Neuron (in vitro differentiated cells): ENCODE data around the gene MAPKAP1.

Source experiments
- H2AFZ ChIP-seq: one replicate; pipeline ENCODE4 v1.6.1; 2013; ENCODE audit warnings: low read depth, mild to moderate bottlenecking, inconsistent platforms, low read length, moderate library complexity
- H3K27me3 ChIP-seq: one replicate; pipeline ENCODE4 v1.6.1; 2013; ENCODE audit warnings: low read length; ENCODE audit not compliant: insufficient read depth
- H3K36me3 ChIP-seq: one replicate; pipeline ENCODE4 v1.6.1; 2013; ENCODE audit warnings: low read length; ENCODE audit not compliant: insufficient read depth
- H3K4me1 ChIP-seq: one replicate; pipeline ENCODE4 v1.6.1; 2013; ENCODE audit warnings: low read length; ENCODE audit not compliant: insufficient read depth
- H3K4me3 ChIP-seq: 2 replicates; pipeline ENCODE4 v1.5.1; 2013; ENCODE audit warnings: mild to moderate bottlenecking, low read length, moderate library complexity
- H3K9me3 ChIP-seq: one replicate; pipeline ENCODE4 v1.6.1; 2013; ENCODE audit warnings: low read length

The MAPKAP1 gene

DNA sequence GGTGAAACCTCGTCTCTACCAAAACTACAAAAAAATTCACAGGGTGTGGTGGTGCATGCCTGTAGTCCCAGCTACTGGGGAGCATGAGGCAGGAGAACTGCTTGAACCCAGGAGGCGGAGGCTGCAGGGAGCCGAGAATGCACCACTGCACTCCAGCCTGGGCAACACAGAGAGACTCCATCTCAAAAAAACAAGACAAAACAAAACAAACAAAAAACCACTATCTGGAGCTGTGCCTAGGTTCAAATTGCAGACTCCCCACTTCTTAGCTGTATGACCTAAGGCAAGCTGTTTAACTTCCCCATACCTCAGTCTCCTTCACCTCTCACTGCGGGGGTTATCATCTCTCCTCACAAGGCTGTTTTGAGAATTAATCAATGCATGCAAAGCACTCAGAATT is 68.0 kb downstream of the MAPKAP1 start:
- Histone ChIP-seq H3K4me1 (no peaks in the 10 kb centered on the region), H3K27me3 (no peaks in the 10 kb centered on the region), H3K4me3 (no peak overlapping the region), H2AFZ (no peak overlapping the region), H3K36me3 (no peaks in the 10 kb centered on the region), H3K9me3 (no peaks in the 10 kb centered on the region)

DNA sequence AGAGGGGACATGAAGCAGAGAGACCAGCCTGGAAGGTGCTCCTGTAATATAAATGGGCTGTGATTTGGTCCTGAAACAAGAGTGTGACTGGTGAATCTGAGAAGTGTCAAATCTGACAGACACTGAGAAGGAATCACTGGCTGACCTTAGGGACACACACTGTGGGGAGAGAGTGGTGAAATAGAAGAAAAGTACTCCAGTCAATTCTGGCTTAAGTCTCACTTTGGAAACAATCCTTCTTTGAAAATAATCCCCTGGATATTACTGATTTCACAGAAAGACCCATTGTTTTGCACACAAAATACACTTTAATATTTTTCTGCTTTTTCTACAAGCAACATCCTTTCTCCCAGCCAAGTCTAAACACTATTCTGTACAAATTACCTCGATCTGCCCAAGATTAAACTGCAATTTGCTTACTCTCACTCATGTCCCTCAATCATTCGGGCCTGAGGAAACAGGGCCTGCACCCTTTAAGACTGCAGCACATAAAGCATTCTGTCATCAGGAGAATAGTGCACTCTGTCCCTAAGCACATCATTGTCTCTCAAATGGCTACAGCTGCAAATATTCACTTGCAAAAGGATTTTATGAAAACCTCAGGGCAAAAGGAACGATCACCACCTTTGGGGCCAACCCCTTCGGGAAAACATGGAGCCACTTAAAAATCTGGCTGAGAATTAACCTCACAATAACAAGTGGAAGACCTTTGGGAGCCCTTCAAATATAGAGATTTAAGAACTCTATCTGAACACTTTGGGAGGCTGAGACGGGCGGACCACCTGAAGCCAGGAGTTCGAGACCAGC is 68.6 kb downstream of the MAPKAP1 start:
- no peaks in the 10 kb centered on the region for H3K36me3 ChIP-seq
- H3K27me3 ChIP-seq, result no peaks in the 10 kb centered on the region
- H2AFZ ChIP-seq, result no peak overlapping the region
- H3K4me3 ChIP-seq, result no peak overlapping the region
- no peaks in the 10 kb centered on the region for H3K4me1 ChIP-seq
- H3K9me3 ChIP-seq, result no peaks in the 10 kb centered on the region

DNA sequence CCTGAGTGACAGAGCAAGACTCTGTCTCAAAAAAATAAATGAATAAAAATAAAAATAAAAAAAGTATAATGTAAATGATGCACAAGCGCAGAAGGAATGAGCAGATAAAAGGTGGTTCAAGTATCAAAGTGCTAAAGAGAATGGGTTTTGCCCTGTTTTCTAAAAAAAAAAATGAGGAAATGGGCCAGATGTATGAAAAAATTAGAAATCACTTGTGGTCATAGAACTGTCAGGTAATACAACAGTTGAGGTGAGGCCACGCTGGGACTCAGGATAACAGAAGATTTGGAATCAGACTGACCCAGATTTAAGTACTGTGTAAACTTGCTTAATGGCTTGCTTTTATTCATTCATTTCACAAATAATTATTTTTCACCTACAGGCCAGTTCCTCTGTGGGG is 69.8 kb downstream of the MAPKAP1 start:
- H3K4me1 ChIP-seq, result no peaks in the 10 kb centered on the region
- no peaks in the 10 kb centered on the region for H3K27me3 ChIP-seq
- no peak overlapping the region for H2AFZ ChIP-seq
- H3K4me3 ChIP-seq, result no peak overlapping the region
- H3K36me3 ChIP-seq, result no peaks in the 10 kb centered on the region
- H3K9me3 ChIP-seq, result no peaks in the 10 kb centered on the region

DNA sequence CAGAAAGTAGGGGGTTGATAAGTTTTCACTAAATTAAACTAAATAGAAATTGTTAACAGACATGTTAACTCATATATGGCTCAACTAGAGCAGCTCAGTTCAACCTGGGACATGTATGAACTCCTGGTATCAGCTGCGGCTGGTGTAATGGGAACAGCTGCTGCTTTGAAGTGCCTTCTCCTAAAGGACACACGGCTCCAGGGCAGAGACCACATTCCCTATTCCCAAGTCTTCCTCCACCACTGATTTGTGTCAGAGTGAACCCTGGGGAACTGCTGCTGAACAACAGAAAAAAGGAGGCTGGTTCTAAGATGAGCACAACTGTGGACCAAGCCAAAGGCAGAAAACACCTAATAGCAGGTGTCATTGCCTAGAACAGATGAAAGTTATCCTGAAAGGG is 71.1 kb downstream of the MAPKAP1 start:
- Histone ChIP-seq H3K9me3 (no peaks in the 10 kb centered on the region), H2AFZ (no peak overlapping the region), H3K36me3 (no peaks in the 10 kb centered on the region), H3K27me3 (no peaks in the 10 kb centered on the region), H3K4me3 (no peak overlapping the region), H3K4me1 (no peaks in the 10 kb centered on the region)

DNA sequence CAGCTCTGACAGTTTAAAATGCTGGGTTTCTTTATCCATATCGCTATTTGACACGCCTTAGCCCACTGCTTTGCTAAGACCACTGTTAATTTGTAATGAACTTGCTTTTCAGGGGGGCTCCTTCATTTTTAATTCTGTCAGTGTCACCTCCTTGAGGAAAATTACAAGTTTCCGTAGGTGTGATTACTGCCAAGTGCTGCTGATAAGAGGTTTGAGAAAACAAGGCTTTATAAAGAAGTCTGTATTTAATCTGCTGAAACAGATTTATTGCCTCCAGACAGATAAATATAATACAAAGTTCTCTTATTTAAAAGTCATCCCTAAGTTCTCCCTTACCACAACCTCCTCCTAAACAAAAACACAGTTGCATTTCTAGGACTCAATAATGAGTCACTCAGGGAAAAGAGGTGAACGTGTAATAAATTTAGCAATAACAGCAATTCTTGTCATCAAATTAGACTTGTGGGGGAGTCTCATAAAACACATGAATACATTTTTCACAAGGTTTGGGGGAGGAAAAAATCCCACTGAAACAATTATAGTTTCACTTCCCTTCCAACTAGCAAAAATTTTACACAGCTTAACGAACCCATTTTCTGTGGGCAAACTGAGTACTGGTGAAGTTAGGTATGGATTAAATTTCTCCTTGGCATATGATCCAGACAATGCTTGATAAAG is 72.8 kb downstream of the MAPKAP1 start:
- no peak overlapping the region for H3K4me3 ChIP-seq
- H3K36me3 ChIP-seq, result no peaks in the 10 kb centered on the region
- H3K4me1 ChIP-seq, result no peaks in the 10 kb centered on the region
- no peaks in the 10 kb centered on the region for H3K27me3 ChIP-seq
- no peak overlapping the region for H2AFZ ChIP-seq
- no peaks in the 10 kb centered on the region for H3K9me3 ChIP-seq

DNA sequence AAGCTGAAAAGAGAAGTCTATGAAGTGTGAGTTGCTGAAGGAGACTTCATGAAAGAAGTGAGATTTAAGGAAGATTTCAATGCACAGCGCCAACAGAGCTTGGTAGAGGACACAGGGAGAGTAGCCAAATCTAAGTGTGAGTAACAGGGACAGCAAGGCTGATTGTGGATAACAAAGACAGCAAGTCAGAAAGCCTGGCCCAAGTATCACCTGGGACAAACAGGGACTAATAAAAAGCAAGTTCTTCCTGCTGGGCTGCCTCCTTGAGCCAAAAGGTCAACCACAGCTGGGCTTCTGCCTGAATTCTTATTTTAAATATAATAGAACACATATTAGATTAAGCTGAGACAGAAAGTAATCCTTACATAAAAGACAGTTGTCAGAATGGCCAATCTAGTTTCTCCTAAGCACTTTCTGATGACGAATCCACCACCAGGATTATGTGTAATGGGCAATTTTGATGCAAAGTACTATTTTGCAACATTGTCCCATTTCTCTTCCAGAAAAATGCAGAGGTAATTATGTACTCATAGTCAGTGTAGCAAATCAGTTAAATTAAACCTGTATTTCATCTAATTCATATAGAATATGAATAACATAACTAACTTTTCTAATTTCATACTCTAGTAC is 73.8 kb downstream of the MAPKAP1 start:
- Histone ChIP-seq H3K36me3 (no peaks in the 10 kb centered on the region), H3K4me3 (no peak overlapping the region), H2AFZ (no peak overlapping the region), H3K4me1 (no peaks in the 10 kb centered on the region), H3K9me3 (no peaks in the 10 kb centered on the region), H3K27me3 (no peaks in the 10 kb centered on the region)

DNA sequence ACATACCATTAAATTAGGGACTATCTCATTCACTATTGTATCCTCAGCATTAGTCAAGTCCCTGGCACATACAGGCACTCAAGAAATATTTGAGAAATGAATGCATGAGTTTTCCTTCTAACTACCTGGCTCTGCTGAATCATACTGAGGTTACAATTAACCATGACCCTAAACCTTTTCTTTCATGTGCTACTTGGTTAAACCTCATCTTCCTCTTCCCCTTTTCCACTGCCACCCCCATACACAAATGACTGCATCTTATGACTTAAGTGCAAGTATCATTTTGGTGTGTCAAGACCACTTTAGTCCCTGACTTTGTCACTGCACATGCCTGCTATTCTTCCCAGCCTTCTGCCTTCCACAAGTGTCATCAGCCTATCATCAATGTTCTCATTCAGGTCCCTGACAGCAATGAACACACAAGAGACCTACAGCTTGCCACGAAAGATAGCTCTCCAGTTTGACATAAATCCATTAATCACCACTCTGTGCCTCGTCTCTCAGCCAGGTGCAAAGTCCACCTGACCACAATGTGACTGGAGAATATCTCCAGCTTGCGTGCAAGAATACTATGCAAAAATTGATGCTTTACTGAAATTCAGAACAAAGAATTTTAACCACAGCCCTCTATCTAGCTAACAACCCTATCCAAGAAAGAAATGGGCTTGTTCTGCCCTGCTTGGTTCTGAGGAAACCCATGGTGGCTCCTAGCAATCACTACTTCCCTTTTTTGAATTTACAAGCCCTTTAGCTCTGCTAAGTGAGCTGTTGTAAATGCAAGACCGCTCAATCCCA is 74.5 kb downstream of the MAPKAP1 start:
- Histone ChIP-seq H3K36me3 (no peaks in the 10 kb centered on the region), H3K27me3 (no peaks in the 10 kb centered on the region), H3K9me3 (no peaks in the 10 kb centered on the region), H3K4me3 (no peak overlapping the region), H2AFZ (no peak overlapping the region), H3K4me1 (no peaks in the 10 kb centered on the region)

DNA sequence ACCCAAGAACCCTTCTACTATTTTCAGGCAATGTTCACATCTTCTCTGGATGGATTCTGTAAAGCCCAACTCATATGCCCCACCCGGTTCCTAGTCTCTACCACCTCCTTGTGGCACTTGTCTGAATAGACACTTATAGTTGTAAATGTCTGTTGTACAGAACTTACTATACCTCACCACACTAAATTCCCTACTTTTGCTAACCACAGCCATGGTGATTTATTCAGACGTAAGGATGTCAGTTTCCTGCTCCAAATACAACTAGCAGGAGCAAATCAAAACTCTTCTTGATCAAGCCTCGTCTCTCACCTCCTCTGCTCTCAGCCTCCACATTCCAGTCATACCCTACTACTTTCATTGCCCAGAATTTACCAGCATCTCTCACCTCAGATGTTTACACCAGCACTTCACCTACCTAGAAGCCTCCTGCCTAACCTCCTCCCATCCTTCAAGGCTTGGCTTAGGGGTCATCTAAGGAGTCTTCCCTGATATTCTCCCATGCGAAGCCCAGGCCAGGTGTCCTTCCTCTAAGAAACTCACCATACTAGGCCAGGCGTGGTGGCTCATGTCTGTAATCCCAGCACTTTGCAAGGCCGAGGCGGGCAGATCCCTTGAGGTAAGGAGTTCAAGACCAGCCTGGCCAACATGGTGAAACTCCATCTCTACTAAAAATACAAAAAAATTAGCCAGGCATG is 75.5 kb downstream of the MAPKAP1 start:
- Histone ChIP-seq H3K4me3 (no peak overlapping the region), H3K27me3 (no peaks in the 10 kb centered on the region), H3K4me1 (no peaks in the 10 kb centered on the region), H2AFZ (no peak overlapping the region), H3K9me3 (no peaks in the 10 kb centered on the region), H3K36me3 (no peaks in the 10 kb centered on the region)

DNA sequence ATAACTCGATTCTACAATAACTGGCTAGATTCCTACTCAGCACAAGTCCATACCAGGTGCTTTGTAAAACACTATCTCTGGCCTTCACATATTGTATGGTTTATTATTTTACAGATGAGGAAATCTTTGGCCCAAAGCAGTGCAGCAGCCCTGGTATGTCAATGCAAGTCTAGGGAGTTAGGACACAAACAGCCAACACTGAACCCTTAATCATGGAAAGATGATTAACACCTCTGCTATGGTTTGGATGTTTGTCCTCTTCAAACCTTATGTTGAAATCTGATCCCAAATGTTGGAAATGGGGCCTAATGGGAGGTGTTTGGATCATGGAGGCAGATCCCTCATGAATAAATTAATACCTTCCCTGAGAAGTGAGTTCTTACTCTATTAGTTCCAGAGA is 76.6 kb downstream of the MAPKAP1 start:
- H3K36me3 ChIP-seq, result no peaks in the 10 kb centered on the region
- H2AFZ ChIP-seq, result no peak overlapping the region
- no peaks in the 10 kb centered on the region for H3K4me1 ChIP-seq
- no peak overlapping the region for H3K4me3 ChIP-seq
- no peaks in the 10 kb centered on the region for H3K9me3 ChIP-seq
- no peaks in the 10 kb centered on the region for H3K27me3 ChIP-seq

DNA sequence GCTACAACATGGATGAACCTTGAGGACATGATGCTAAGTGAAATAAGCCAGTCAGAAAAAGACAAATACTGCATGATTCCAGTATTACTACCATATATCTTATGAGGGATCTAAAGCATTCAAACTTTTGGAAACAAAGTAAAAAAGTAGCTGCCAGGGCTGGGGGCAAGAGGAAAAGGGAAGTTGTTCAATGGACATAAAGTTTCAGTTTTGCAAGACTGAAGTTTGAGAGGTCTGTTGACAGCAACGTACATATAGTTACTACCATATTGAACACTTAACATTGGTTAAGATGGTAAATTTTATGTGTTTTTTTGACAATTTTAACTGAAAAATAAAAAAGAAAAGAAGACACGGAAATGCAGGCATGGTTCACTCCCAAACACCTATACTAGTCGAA is 77.6 kb downstream of the MAPKAP1 start:
- H3K36me3 ChIP-seq, result no peaks in the 10 kb centered on the region
- no peak overlapping the region for H3K4me3 ChIP-seq
- H3K27me3 ChIP-seq, result no peaks in the 10 kb centered on the region
- no peaks in the 10 kb centered on the region for H3K9me3 ChIP-seq
- H2AFZ ChIP-seq, result no peak overlapping the region
- peaks cover 2% of the 10 kb centered on the region for H3K4me1 ChIP-seq

DNA sequence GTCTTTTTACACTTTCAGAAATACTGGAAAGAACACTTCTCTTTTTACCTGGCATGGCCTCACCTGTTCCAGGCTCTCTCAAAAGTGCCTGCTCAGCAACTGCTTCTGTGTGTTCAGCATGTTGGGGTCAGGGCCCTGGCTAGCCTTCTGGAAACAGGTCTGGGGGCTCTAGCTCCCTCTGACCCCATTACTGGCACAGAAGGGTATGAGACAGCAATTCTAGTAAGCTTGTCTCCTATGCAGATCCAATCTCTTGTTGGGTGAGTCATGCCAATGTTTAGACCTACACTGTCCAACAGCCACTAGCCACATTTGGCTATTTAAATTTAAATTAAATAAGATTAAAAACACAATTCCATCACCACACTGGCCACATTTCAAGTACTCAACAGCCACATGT is 80.8 kb downstream of the MAPKAP1 start:
- Histone ChIP-seq H3K27me3 (no peaks in the 10 kb centered on the region), H3K4me3 (no peak overlapping the region), H3K9me3 (no peaks in the 10 kb centered on the region), H2AFZ (no peak overlapping the region), H3K36me3 (no peaks in the 10 kb centered on the region), H3K4me1 (peaks cover 2% of the 10 kb centered on the region)

DNA sequence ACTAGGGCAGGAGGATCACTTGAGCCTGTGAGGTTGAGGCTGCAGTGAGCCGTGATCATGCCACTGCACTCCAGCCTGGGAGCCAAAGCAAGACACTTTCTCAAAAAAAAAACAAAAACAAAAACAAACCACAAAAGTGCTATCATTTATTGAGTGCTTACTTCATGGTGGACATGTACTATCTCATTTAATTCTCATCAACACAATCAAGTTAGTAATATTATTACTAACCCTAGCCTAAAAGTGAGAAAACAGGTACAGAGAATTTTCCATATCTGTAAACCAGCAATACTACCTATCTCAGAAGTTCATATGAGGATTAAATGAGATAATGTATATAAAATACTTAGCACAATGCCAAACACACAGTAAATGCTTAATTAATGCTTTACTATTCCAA is 85.8 kb downstream of the MAPKAP1 start:
- peaks cover 2% of the 10 kb centered on the region for H3K4me1 ChIP-seq
- no peaks in the 10 kb centered on the region for H3K27me3 ChIP-seq
- H3K4me3 ChIP-seq, result no peak overlapping the region
- peaks cover 3% of the 10 kb centered on the region for H3K9me3 ChIP-seq
- no peaks in the 10 kb centered on the region for H3K36me3 ChIP-seq
- no peak overlapping the region for H2AFZ ChIP-seq
